ENCODE data around the gene CD72. TPM values are rescaled to one million over a fixed set of nuclear protein-coding genes. Genes with fewer than 3 reads are reported as not detected.
A peak's percentile ranks its signal among the peaks of the same experiment; 100 is the strongest.

The CD72 gene
- total and polyA plus RNA-seq, 4 donors, result 2.0 to 5.7 (median 3.5) TPM

- WGBS, result 84% methylated on average over 26 of the region's 26 CpGs
- Histone ChIP-seq H3K9ac (ENCODE audit: low read depth in 1 of 2, low read length in 2 of 2) (no peak overlapping the region), H3K27ac (ENCODE audit: low read depth in 1 of 2, low read length in 2 of 2) (peak overlapping the region in 1 of 2 donors; percentile 41), H3K4me3 (ENCODE audit: low read depth in 1 of 3, low read length in 3 of 3) (no peak overlapping the region), H3K27me3 (ENCODE audit: control insufficient read depth in 4 of 4, insufficient read depth in 4 of 4, low read length in 3 of 4) (no peaks in the 10 kb centered on the region), H3K9me3 (ENCODE audit: control insufficient read depth in 4 of 4, low read length in 3 of 4) (no peaks in the 10 kb centered on the region), H3K36me3 (ENCODE audit: control insufficient read depth in 4 of 4, insufficient read depth in 3 of 4, low read depth in 1 of 4, low read length in 3 of 4) (no peaks in the 10 kb centered on the region), H3K4me1 (ENCODE audit: control insufficient read depth in 4 of 4, insufficient read depth in 4 of 4, low read length in 3 of 4) (peaks cover 0 to 8% (median 4%) of the 10 kb centered on the region in 4 donors)
- no peak for DNase-seq (ENCODE audit: low spot score)
- TF ChIP-seq ZBTB33 (IDR thresholded peaks at IDR 0.05) (no peak), NR2F2 (IDR thresholded peaks at IDR 0.05) (no peak), RAD21 (IDR thresholded peaks at IDR 0.05) (no peak), ATF3 (IDR thresholded peaks at IDR 0.05) (no peak), HNF4A (conservative IDR thresholded peaks at IDR 0.05) (no peak), CTCF (IDR thresholded peaks at IDR 0.05; ENCODE audit: low read depth, low read length, missing input control) (no peak), HNF4G (IDR thresholded peaks at IDR 0.05) (no peak)
Observed at GRCh38 chr9:35649431-35650340, 31.5 kb upstream of the CD72 start.

- DNase-seq (ENCODE audit: low spot score), result peak; percentile 93
- Histone ChIP-seq H3K36me3 (ENCODE audit: control insufficient read depth in 4 of 4, insufficient read depth in 3 of 4, low read depth in 1 of 4, low read length in 3 of 4) (no peaks in the 10 kb centered on the region), H3K4me3 (ENCODE audit: low read depth in 1 of 3, low read length in 3 of 3) (peak overlapping the region; percentile 36 to 74 (median 52)), H3K27me3 (ENCODE audit: control insufficient read depth in 4 of 4, insufficient read depth in 4 of 4, low read length in 3 of 4) (no peaks in the 10 kb centered on the region), H3K4me1 (ENCODE audit: control insufficient read depth in 4 of 4, insufficient read depth in 4 of 4, low read length in 3 of 4) (peaks cover 0 to 8% (median 2%) of the 10 kb centered on the region in 4 donors), H3K9ac (ENCODE audit: low read depth in 1 of 2, low read length in 2 of 2) (peak overlapping the region; percentile 83 to 91), H3K27ac (ENCODE audit: low read depth in 1 of 2, low read length in 2 of 2) (peak overlapping the region; percentile 70 to 82), H3K9me3 (ENCODE audit: control insufficient read depth in 4 of 4, low read length in 3 of 4) (no peaks in the 10 kb centered on the region)
- under 1% methylated on average over 58 of the region's 58 CpGs for WGBS
- TF ChIP-seq RXRA (IDR thresholded peaks at IDR 0.05) (no peak), YY1 (IDR thresholded peaks at IDR 0.05) (peak; percentile 60), JUND (IDR thresholded peaks at IDR 0.05) (no peak), ATF3 (IDR thresholded peaks at IDR 0.05) (no peak), TAF1 (conservative IDR thresholded peaks at IDR 0.05) (peak; percentile 24), RAD21 (IDR thresholded peaks at IDR 0.05) (peak; percentile 88 to 90), ZBTB33 (IDR thresholded peaks at IDR 0.05) (no peak), MAX (IDR thresholded peaks at IDR 0.05) (no peak), HNF4A (conservative IDR thresholded peaks at IDR 0.05) (no peak), FOXA1 (IDR thresholded peaks at IDR 0.05) (no peak), GABPA (IDR thresholded peaks at IDR 0.05 in 1 of 2, conservative IDR thresholded peaks at IDR 0.05 in 1 of 2) (no peak), HNF4G (IDR thresholded peaks at IDR 0.05) (no peak), FOXA2 (IDR thresholded peaks at IDR 0.05) (no peak), CTCF (IDR thresholded peaks at IDR 0.05; ENCODE audit: low read depth, low read length, missing input control) (peak; percentile 93), EGR1 (IDR thresholded peaks at IDR 0.05; ENCODE audit: low read depth in 2 of 2) (no peak), NR2F2 (IDR thresholded peaks at IDR 0.05) (no peak)
Observed at GRCh38 chr9:35646533-35647265, 28.5 kb upstream of the CD72 start.

All from liver (tissue), 9 donors.